ENCODE results near the gene ASPHD2. TPM values are rescaled to one million over a fixed set of nuclear protein-coding genes. Genes with fewer than 3 reads are reported as not detected.
A peak's percentile ranks its signal among the peaks of the same experiment; 100 is the strongest.

Gene ASPHD2
- total and polyA plus RNA-seq, 2 of the 13 experiments (the other 11 are each of a cell fraction or from before 2014, with no cell fraction given) = 0.04 TPM

GRCh38 chr22:26483439-26484359 is 54.6 kb downstream of the ASPHD2 start, which contains the start of the genes HPS4 and SRRD (continued):
- TF ChIP-seq ZNF512B (CRISPR knock-in tag; IDR thresholded peaks at IDR 0.05; ENCODE audit: borderline replicate concordance) (no peak), WIZ (CRISPR knock-in tag; IDR thresholded peaks at IDR 0.05) (no peak), ZNF496 (CRISPR knock-in tag; IDR thresholded peaks at IDR 0.05; ENCODE audit: insufficient replicate concordance) (no peak), MED13 (CRISPR knock-in tag; IDR thresholded peaks at IDR 0.05) (peak; percentile 47; the same call in 1 of the 2 replicates), ARNTL (CRISPR knock-in tag; IDR thresholded peaks at IDR 0.05) (peak; percentile 92), NONO (IDR thresholded peaks at IDR 0.05) (no peak), NONO (CRISPR knock-in tag; conservative IDR thresholded peaks at IDR 0.05) (peak; percentile 94), ZNF580 (CRISPR knock-in tag; IDR thresholded peaks at IDR 0.05; ENCODE audit: borderline replicate concordance, low read depth) (peak; percentile 77; the same call in 1 of the 2 replicates), PHF21A (CRISPR knock-in tag; IDR thresholded peaks at IDR 0.05) (peak; percentile 41; the same call in 1 of the 2 replicates), ZNF333 (CRISPR knock-in tag; IDR thresholded peaks at IDR 0.05; ENCODE audit: borderline replicate concordance) (no peak), DR1 (CRISPR knock-in tag; IDR thresholded peaks at IDR 0.05) (peak; percentile 62), CREB1 (IDR thresholded peaks at IDR 0.05) (peak; percentile 99), CREB1 (CRISPR knock-in tag; IDR thresholded peaks at IDR 0.05) (peak; percentile 98), ZBTB37 (CRISPR knock-in tag; IDR thresholded peaks at IDR 0.05) (no peak), ZNF549 (CRISPR knock-in tag; IDR thresholded peaks at IDR 0.05) (no peak), ZNF7 (CRISPR knock-in tag; IDR thresholded peaks at IDR 0.05) (no peak), ZBTB46 (CRISPR knock-in tag; IDR thresholded peaks at IDR 0.05; ENCODE audit: borderline replicate concordance) (no peak), HNRNPL (IDR thresholded peaks at IDR 0.05; ENCODE audit: low read depth, low read length) (peak; percentile 80; the same call in 1 of the 2 replicates), THYN1 (CRISPR knock-in tag; IDR thresholded peaks at IDR 0.05; ENCODE audit: borderline replicate concordance, low read depth) (no peak), ZNF101 (CRISPR knock-in tag; IDR thresholded peaks at IDR 0.05; ENCODE audit: borderline replicate concordance, low read depth) (no peak), YY1 (IDR thresholded peaks at IDR 0.05; ENCODE audit: insufficient read depth, insufficient replicate concordance, low read depth, low read length) (peak; percentile 97), GFI1 (CRISPR knock-in tag; IDR thresholded peaks at IDR 0.05; ENCODE audit: borderline replicate concordance) (no peak; the same call in 1 of the 2 replicates), ZNF260 (CRISPR knock-in tag; IDR thresholded peaks at IDR 0.05; ENCODE audit: borderline replicate concordance, low read depth) (no peak), ZC3H13 (CRISPR knock-in tag; IDR thresholded peaks at IDR 0.05) (no peak)

Measured in HepG2 (cell line).